Measurements from ENCODE around the gene SIK3. TPM values are rescaled to one million over a fixed set of nuclear protein-coding genes. Genes with fewer than 3 reads are reported as not detected.

SIK3 gene
- total and polyA plus RNA-seq, 2 donors (not counting 3 experiments of a cell fraction or from before 2014, with no cell fraction given): 10.3 to 21.3 TPM

DNA sequence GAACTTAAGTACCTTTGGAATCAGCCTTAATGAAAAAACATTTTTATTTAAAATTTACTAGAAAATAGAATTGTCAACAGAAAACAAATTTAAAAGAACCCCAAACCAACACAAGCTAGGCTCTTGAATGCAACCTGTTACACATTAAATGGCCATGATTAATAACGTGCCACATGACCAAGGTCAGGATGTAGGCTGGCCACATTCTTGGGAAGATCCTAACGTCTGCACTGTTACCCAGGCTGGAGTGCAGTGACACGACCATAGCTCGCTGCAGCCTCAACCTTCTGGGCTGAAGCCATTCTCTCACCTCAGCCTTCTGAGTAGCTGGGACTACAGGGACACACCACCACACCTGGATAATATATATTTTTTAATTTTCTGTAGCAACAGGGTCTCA is 134.4 kb downstream of the SIK3 start:
- Histone ChIP-seq H3K27ac (ENCODE audit: insufficient read depth, low read depth, low read length) (no peak overlapping the region), H3K9me3 (replicated peaks; ENCODE audit: control insufficient read depth, insufficient read depth, low read length) (no peaks in the 10 kb centered on the region), H2AFZ (ENCODE audit: low read depth, low read length) (no peak overlapping the region), H3K9me1 (replicated peaks; ENCODE audit: control insufficient read depth, extremely low read depth, insufficient read depth, low read length) (no peaks in the 10 kb centered on the region), H3K36me3 (ENCODE audit: control insufficient read depth in 2 of 2, extremely low read depth in 1 of 2, insufficient read depth in 2 of 2, low read length in 2 of 2) (no peaks in the 10 kb centered on the region), H4K20me1 (replicated peaks; ENCODE audit: control insufficient read depth, extremely low read depth, insufficient read depth, low read length) (peaks cover 6% of the 10 kb centered on the region), H3K4me3 (replicated peaks in 1 of 3; ENCODE audit: insufficient read depth in 1 of 3, low read depth in 1 of 3, low read length in 3 of 3) (no peak overlapping the region), H3K27me3 (ENCODE audit: control insufficient read depth in 2 of 2, insufficient read depth in 2 of 2, low read length in 2 of 2) (no peaks in the 10 kb centered on the region), H3K4me1 (ENCODE audit: control insufficient read depth, extremely low read depth, insufficient read depth, low read length) (peaks cover 6% of the 10 kb centered on the region), H3K4me2 (ENCODE audit: insufficient read depth, low read length) (no peak overlapping the region), H3K79me2 (ENCODE audit: control insufficient read depth, insufficient read depth, low read length) (no peaks in the 10 kb centered on the region), H3K9ac (replicated peaks; ENCODE audit: extremely low read depth, insufficient read depth, low read length) (no peak overlapping the region)
- no peak for TF ChIP-seq MYC (IDR thresholded peaks at IDR 0.05; ENCODE audit: low read depth, low read length)
- no peak for TF ChIP-seq FOS (IDR thresholded peaks at IDR 0.05; ENCODE audit: borderline replicate concordance, insufficient read depth, low read length)
- TF ChIP-seq POLR2A (IDR thresholded peaks at IDR 0.05; ENCODE audit: low read depth, low read length): no peak
- POLR2A ChIA-PET: no interaction called here
- FAIRE-seq (no peak), DNase-seq (ENCODE audit: low read depth, low spot score) (no peak)
- CTCF ChIA-PET: no interaction called here
- dilution Hi-C loops (cut with MboI; ENCODE audit: extremely low pct_ligation_motif_present, low sequenced_read_pairs) (no loop called here), intact Hi-C loops (cut with micrococcal nuclease) (no loop called here)
- no TSS peak for BruUV-seq (replicated peaks)

- no TSS peak for BruUV-seq (replicated peaks)
- H3K27me3 ChIP-seq (ENCODE audit: control insufficient read depth in 2 of 2, insufficient read depth in 2 of 2, low read length in 2 of 2): no peaks in the 10 kb centered on the region
- H2AFZ ChIP-seq (ENCODE audit: low read depth, low read length): no peak overlapping the region
- no peak overlapping the region for H3K4me3 ChIP-seq (replicated peaks in 1 of 3; ENCODE audit: insufficient read depth in 1 of 3, low read depth in 1 of 3, low read length in 3 of 3)
- H3K9me1 ChIP-seq (replicated peaks; ENCODE audit: control insufficient read depth, extremely low read depth, insufficient read depth, low read length): no peaks in the 10 kb centered on the region
- H3K4me2 ChIP-seq (ENCODE audit: insufficient read depth, low read length): no peak overlapping the region
- ChIA-PET POLR2A (no interaction called here), CTCF (interaction anchor here (0.5 to 1.4 kb wide), 6 partner anchors 11 to 195 kb away, joined by 3 to 5 read pairs (median 3); partner anchors contain the start of gene APOA5)
- dilution Hi-C loops (cut with MboI; ENCODE audit: extremely low pct_ligation_motif_present, low sequenced_read_pairs) (no loop called here), intact Hi-C loops (cut with micrococcal nuclease) (no loop called here)
- no peaks in the 10 kb centered on the region for H3K79me2 ChIP-seq (ENCODE audit: control insufficient read depth, insufficient read depth, low read length)
- no peaks in the 10 kb centered on the region for H3K9me3 ChIP-seq (replicated peaks; ENCODE audit: control insufficient read depth, insufficient read depth, low read length)
- no peak overlapping the region for H3K9ac ChIP-seq (replicated peaks; ENCODE audit: extremely low read depth, insufficient read depth, low read length)
- TF ChIP-seq JUN (IDR thresholded peaks at IDR 0.05; ENCODE audit: borderline replicate concordance, insufficient read depth, insufficient read length, low read depth) (no peak), GATA2 (IDR thresholded peaks at IDR 0.05; ENCODE audit: insufficient read depth, insufficient read length, low read depth, low read length) (no peak), MYC (IDR thresholded peaks at IDR 0.05; ENCODE audit: low read depth, low read length) (no peak), FOS (IDR thresholded peaks at IDR 0.05; ENCODE audit: borderline replicate concordance, insufficient read depth, low read length) (no peak), MAX (IDR thresholded peaks at IDR 0.05; ENCODE audit: insufficient read depth, insufficient read length) (no peak), POLR2AphosphoS5 (IDR thresholded peaks at IDR 0.05; ENCODE audit: insufficient read depth, low read depth, low read length) (no peak), POLR2A (IDR thresholded peaks at IDR 0.05; ENCODE audit: low read depth, low read length) (no peak), CTCF (IDR thresholded peaks at IDR 0.05; ENCODE audit: extremely low read depth in 1 of 2, insufficient read depth in 1 of 2, low read depth in 1 of 2, low read length in 2 of 2) (no peak), EZH2 (IDR thresholded peaks at IDR 0.05; ENCODE audit: borderline replicate concordance, low read depth, low read length, severe bottlenecking) (no peak)
- peaks cover 6% of the 10 kb centered on the region for H3K4me1 ChIP-seq (ENCODE audit: control insufficient read depth, extremely low read depth, insufficient read depth, low read length)
- H3K27ac ChIP-seq (ENCODE audit: insufficient read depth, low read depth, low read length): no peak overlapping the region
- H4K20me1 ChIP-seq (replicated peaks; ENCODE audit: control insufficient read depth, extremely low read depth, insufficient read depth, low read length): peaks cover 6% of the 10 kb centered on the region
- no peaks in the 10 kb centered on the region for H3K36me3 ChIP-seq (ENCODE audit: control insufficient read depth in 2 of 2, extremely low read depth in 1 of 2, insufficient read depth in 2 of 2, low read length in 2 of 2)
- FAIRE-seq (no peak), DNase-seq (ENCODE audit: low read depth, low spot score) (no peak)
Observed at GRCh38 chr11:116962108-116962507, 136.1 kb downstream of the SIK3 start.

Measured in endothelial cell of umbilical vein (primary cell).